HG02588 (cell line): ENCODE results near the gene UBTD2.
"Not testable (repeated sequence)": the region's sequence is repeated elsewhere in the genome, so short reads cannot be mapped to it uniquely, and the experiment has no call there.

Source experiments
- ATAC-seq: cut with Tn5 transposase; IDR thresholded peaks from one replicate; pipeline ENCODE4 v1.9.1; 2021; ENCODE audit warnings: mild to moderate bottlenecking, moderate library complexity; ENCODE audit not compliant: unreplicated experiment

Gene UBTD2

GRCh38 chr5:172293054-172293744 is 9.6 kb upstream of the UBTD2 start:
- ATAC-seq = peak; percentile 96

GRCh38 chr5:172291837-172292236 is 8.3 kb upstream of the UBTD2 start:
- ATAC-seq = not testable (repeated sequence)

GRCh38 chr5:172288465-172288864 is 4.9 kb upstream of the UBTD2 start:
- ATAC-seq = no peak

- not testable (repeated sequence) for ATAC-seq
Measured at GRCh38 chr5:172287140-172287539, 3.6 kb upstream of the UBTD2 start.

- no peak for ATAC-seq
Measured at GRCh38 chr5:172285226-172286143, 1.9 kb upstream of the UBTD2 start.

- no peak for ATAC-seq
Measured at GRCh38 chr5:172284611-172284980, 1.0 kb upstream of the UBTD2 start.

- ATAC-seq = peak; percentile 82
Measured at GRCh38 chr5:172283862-172284610, 472 bp upstream of the UBTD2 start.

GRCh38 chr5:172282272-172283019 is 1.1 kb downstream of the UBTD2 start:
- ATAC-seq = no peak

- no peak for ATAC-seq
Measured at GRCh38 chr5:172281346-172281745, 2.2 kb downstream of the UBTD2 start.

- no peak for ATAC-seq
Measured at GRCh38 chr5:172280929-172281328, 2.6 kb downstream of the UBTD2 start.

GRCh38 chr5:172280317-172280716 is 3.2 kb downstream of the UBTD2 start:
- no peak for ATAC-seq

GRCh38 chr5:172278356-172278755 is 5.2 kb downstream of the UBTD2 start:
- no peak for ATAC-seq

GRCh38 chr5:172276214-172276613 is 7.3 kb downstream of the UBTD2 start:
- ATAC-seq = no peak

- ATAC-seq = no peak
Measured at GRCh38 chr5:172274951-172275753, 8.4 kb downstream of the UBTD2 start.

GRCh38 chr5:172267943-172268342 is 15.6 kb downstream of the UBTD2 start:
- no peak for ATAC-seq

GRCh38 chr5:172266676-172267092 is 16.9 kb downstream of the UBTD2 start:
- ATAC-seq = no peak

GRCh38 chr5:172266071-172266675 is 17.4 kb downstream of the UBTD2 start:
- no peak for ATAC-seq

- no peak for ATAC-seq
Measured at GRCh38 chr5:172264815-172265395, 18.7 kb downstream of the UBTD2 start.

GRCh38 chr5:172255444-172255843 is 28.1 kb downstream of the UBTD2 start:
- ATAC-seq = no peak
